COLO829 (cell line): ENCODE results near the gene HOXA3.

Source experiments
- DNase-seq: peaks from one replicate; pipeline ENCODE4 v3.0.0; 2012; ENCODE audit warnings: low spot score

The HOXA3 gene

GRCh38 chr7:27151931-27152815 is at the start of gene HOXA3:
Gene HOXA3, minus strand, starts transcription at chr7:27152583. Its CDS starts 41,943 bp downstream, at chr7:27110640.
- DNase-seq: peak; percentile 69

DNA sequence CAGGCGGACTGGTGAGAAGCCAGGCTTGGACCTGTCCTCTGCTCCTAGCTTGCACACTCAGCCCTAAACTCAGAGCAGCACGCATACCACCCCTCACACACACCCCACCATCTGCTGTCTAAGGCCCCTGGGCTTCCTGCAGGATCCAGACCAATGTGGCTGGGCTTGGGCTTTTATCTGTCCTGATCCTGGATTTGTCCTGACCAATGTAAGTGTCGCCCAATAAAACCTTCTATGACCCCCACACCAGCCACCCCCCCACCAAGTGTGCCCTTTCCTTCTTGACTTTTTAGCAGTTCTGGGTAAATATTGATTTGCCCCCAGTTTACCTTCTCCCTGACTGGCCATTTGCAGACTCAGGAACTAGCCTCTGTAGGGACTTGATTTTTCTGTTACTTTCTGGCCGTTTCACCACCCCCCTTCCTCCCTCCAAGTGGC is 49.2 kb upstream of the HOXA3 start:
- DNase-seq: no peak

DNA sequence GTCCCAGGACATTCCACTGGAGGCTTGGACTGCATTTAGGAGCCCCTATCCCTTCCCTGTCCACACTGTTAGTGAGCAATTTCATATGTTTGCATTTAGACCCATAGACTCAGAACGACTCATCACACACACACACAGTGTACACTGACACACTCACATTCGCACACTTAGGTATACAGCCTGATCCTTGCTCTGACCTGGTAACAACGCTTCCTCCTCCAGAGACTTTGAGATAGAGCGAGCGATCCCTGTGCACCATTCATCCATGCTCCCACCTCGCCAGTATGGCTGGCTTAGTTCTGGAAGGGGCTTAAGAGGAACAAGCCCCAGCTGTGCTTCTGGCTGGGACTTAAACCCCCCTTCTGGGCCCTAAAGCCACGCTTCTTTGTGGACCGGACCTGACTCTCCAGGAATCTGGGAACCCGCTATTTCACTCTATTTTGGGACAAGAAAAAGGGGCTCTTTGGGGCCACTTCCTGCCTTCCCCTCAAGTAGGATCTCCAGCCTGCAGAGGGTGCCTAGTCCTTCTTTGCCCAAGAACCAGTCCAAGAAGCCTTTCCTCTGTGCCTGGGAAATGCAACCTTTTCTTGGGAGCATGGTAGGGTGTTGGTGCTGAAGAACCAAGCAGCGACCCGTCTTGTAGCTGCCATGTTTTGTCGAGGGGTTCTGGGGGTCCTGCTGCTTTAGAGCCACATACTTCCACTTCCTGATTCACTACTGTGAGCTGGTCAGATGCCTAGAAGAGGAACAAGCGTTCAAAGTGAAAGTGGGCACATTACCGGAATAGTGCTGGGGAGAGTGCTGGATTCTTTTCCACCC is 48.6 kb upstream of the HOXA3 start:
- no peak for DNase-seq

DNA sequence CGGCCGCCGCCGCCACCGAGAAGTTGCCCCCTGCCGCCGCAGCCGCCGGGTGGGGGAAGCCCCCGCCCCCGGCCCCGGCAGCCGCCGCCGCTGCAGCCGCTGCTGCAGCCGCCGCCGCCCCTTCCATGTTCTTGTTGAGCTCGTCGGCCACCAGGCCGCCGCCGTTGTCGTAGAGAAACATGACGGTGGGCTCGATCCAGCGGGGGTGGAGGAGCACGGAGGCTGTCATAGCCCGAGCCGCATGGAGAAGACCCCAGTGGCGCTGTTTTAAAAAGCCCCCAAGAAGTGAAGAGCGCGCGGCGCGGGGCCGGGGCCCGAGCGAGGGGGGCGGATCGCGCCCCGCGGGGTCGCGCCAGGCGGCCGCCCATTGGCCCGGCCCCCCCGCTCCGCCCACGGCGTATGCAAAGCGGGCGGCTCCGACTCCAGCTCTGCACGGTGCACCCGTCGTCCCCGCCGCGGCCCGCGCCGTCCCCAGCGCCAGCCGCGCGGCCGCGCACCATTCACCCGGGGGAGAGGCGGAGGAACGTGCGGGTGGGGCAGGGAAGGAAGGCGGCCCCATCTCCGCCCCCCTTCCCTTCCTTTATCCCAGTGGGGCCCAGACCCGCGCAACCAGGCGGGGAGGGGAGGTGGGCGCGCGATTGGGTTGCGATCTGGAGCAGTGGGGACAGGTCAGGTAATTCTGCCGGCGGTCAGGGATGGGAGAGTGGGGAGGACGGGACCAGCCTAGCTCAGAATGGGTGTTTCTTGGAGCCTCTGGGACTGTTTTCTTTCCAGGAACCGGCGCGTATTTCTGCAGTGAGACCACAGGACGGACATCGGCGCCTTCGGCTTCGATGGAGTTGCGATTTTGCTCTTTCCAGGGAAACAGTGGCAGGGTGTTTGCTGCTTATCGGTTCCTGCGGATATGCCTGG is 47.7 kb upstream of the HOXA3 start, which contains the start of gene HOXA13:
TSS of gene HOXA13 (minus strand) at position 243 of the 912 bp plus-strand sequence. CDS start at position 229, 14 bp downstream.
- DNase-seq: no peak

GRCh38 chr7:27198871-27199801 is 46.8 kb upstream of the HOXA3 start:
- no peak for DNase-seq

- no peak for DNase-seq
Measured at GRCh38 chr7:27198138-27198841, 45.9 kb upstream of the HOXA3 start.

- no peak for DNase-seq
Measured at GRCh38 chr7:27197137-27198042, 45.0 kb upstream of the HOXA3 start.

- peak; percentile 75 for DNase-seq
Measured at GRCh38 chr7:27196287-27196767, 43.9 kb upstream of the HOXA3 start.

DNA sequence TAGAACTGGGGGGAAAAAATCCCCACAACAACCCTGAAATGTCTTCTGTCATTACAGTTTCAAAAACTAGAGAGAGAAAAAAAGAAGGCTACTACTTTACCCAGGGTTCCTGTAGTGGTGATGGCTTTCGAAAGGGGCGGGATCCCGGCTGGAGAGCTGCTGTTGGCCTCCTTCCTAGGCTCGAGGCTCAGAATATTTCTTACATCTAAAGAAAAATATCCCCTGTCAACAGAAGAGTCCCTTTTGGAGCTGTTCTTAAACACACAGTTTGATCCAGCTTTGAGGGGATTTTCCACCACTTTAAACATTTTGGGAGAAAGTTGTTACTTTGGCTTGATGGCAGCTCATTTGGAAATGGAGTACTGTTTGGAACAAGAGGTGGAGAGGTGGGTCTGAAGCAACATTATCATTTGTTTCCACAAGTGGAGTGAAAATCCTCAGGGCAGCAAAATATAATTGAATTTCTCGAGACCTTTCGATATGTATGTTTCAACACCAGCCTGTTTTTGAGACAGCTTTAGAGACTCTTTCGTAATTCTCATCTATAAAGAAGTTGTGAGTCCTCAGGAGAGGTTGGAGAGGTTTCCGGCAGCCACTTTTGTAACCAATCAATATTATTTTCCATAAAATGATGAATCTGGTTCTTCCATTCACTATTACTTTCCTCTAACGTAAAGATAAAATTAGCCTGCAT is 42.5 kb upstream of the HOXA3 start:
- DNase-seq: no peak

- DNase-seq: no peak
Measured at GRCh38 chr7:27194002-27194352, 41.6 kb upstream of the HOXA3 start.

DNA sequence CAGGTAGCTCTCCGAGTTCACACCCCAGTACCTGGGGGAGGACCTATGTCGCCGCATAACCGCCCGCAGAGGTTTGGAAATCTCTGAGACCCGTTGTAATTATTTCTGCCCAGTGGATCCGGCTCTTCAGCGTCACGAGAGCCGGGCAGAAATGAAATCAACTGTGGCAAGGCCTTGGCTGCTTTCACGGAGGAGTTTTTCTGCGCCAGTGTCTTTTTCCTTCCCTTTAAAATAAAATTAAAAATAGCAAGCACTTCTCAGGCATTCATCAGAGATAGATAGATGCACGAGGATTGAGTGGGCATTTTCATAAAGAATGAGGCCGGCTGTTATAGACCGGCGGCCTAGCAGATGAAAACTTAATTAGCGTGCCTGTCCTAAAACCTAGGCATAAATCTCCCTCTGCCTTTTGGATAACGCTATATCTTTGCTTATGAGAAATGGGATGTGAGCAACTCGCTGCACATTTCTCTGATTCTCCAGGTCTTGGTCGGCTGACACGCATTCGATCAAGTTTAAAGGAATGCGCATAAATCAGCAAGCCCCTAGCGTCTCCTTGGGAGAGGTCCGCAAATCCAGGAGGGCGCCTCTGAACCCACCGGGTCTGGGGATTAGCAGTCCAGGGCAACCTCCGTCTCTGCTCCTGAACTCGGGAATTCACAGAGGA is 41.1 kb upstream of the HOXA3 start:
- no peak for DNase-seq

GRCh38 chr7:27192546-27193334 is 40.4 kb upstream of the HOXA3 start:
- DNase-seq: no peak

DNA sequence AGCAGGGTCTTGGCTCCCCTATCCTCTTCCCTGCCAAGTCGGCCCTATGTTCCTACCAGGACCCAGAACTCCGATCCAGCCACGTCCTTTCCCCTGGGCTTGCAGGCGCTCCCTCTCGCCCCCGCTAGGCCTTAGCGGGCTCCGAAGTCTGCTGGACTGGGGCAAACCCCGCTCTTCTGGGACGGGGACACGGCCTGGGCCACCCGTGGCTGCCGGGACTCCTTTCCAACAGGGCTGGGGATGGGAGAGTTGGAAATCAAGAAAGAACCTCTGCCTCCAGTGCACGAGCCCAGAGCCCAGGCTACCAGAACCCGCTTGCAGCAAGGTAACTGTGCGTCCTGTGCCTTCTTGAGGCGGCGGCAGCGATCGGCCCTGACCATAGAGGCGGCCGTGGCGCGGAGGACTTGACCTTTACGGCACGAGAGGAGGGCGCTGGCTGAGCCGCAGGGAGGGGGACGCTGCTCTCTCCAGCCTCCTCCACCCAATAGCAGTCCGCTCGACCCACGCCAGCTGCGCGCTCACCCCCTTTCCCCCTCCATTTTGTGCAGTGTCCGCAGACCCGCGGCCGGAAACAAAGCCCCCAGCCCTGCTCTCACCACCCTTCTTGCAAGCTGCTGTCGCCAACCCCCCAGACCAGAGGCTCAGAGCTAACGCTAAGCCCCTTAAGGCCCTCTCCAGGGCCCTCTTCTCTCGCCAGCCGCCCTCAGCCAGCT is 39.6 kb upstream of the HOXA3 start:
- DNase-seq: no peak

DNA sequence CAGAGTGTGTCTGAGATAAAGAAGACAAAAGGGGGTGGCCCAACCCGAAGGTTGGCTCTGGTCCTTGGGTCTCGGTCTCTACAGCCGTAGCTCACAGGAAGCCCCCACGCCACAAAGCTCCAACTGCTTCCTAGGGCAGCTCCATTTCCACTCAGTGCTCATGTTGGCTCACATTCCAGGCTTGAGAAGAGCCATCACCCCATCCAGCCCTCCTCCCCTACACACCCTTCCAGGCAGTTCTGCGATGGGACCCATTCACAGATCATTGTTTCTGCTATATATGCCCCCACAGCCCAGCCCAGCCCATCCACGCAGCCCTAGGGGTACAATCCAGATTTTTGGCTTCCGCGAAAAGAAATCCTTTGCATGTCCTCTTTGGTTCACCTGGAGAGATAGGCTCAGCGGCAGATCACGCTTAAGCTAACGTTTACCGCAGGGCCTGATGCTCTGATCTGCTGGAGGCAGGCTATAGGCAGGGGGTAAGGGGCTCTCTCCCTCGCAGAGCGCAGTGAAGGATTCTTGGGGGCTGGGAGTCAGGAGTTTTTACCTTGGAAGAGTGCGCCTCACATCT is 38.9 kb upstream of the HOXA3 start:
- DNase-seq: no peak

DNA sequence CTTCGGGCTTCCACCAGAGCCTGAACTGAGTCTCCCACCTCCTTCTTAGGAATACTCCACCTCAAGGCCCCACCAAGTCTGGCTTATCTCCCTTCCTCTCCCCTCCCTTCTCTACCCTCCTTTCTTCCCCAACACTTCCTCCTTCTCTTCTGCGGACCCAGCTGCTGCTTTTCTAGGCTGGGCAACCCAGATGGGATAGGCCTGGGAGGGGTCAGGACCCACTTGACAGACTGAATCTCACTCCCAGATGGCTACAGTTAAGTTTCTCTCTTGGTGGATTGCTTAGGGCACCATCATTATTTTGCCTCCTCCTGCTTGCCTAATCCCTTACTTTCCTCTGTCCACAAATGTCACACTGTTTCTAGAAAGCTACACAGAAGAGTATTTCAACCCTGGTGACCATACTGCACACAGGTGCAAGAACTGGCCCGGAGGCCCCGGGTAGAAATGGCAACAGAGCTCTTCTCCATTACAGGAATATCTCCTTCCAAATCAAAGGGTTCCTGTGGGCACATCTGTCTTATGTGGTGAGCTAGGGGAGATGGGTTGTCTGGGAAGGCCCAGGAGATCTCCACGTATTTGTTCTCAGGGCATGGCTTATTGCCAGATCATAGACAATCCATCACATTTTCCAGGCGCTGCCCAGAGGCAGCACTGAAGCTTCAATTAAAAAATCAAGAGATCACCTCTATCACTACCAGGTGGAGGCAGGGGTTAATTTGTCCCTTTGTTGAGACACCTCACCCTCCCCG is 37.8 kb upstream of the HOXA3 start:
- DNase-seq: no peak
